Retinal pigment epithelial cell (primary cell): ENCODE results near the gene FAM20C.

Source experiments
- DNase-seq: peaks from one replicate; pipeline ENCODE4 v3.0.0-alpha.2; 2010; ENCODE audit warnings: low read depth
- H3K4me3 ChIP-seq: 2 replicates; pipeline ENCODE4 v1.5.1; 2011; ENCODE audit warnings: mild to moderate bottlenecking, low read length, control low read depth, moderate library complexity
- CTCF ChIP-seq: conservative IDR thresholded peaks from 2 replicates; pipeline ENCODE4 v1.5.1; 2011; ENCODE audit warnings: low read depth, low read length, control low read depth, inconsistent platforms

The FAM20C gene

DNA sequence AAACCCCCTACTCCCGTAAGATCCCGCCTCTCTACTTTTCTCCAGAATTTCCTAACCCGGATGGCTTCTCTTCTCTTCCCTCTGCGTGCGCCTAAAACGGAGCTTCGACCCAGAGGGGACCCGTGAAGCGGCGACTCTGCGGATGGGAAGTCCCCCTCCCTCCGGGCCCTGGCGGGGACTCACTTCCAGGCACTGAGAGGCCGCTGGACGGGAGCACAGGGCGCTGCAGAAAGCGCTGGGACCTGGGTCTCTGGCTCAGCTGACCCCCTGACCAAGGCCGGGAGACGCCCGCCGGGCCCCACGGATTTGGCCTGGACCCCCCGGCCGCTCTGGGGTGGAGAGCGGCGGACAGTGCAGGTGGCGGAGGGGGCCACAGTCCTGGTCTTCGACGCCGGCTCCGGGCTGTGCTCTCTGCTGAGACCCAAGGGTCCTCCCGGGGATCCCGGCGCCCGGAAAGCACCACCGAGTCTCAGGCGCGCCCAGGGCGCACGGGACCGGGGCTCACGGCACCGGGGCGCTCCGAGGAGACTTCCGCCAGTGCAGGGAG, 96.9 kb downstream of the FAM20C start:
- H3K4me3 ChIP-seq = no peak overlapping the region
- no peak for TF ChIP-seq CTCF
- DNase-seq = no peak

DNA sequence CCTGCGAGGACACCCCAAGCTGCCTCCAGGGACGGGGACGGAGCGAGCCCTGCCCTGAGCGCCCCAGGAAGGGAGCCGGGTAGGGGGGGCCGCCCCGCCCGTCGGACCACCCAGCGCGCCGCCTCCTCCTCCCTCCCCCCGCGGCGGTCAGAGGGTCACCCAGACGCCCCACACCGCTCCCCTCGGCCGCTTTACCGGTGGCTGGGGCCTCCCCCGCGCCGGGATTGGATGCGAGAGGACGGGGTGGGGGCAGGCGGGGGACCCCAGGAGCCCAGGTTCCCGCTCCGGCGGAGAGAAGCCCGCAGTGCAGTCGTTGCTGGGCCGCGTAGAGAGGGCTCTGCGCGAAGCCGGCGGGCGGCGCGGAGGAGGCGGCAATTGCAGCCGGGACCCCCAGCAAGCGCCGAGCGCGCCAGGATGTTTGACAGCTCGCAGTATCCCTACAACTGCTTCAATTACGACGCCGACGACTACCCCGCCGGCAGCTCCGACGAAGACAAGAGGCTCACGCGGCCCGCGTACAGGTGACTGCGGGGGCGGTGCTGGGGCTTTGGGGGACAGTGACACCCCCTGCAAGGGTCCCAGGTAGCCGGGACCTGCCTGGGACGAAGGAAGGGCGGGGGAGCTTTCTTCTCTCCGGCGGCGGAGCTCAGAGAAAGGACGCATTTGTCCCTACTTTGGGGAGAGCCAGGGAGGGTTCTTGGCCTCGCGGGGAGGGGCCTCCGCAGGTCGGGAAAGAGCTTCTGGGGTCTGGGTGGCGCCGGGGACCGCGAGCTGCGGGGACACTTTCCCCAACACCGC, 97.6 kb downstream of the FAM20C start, which contains the start of gene FOXL3:
FOXL3 (plus strand) TSS at position 415 of the 798 bp plus-strand sequence; CDS start at position 415, 0 bp downstream.
- DNase-seq = no peak
- TF ChIP-seq CTCF = no peak
- H3K4me3 ChIP-seq = no peak within 1 kb of the TSS

DNA sequence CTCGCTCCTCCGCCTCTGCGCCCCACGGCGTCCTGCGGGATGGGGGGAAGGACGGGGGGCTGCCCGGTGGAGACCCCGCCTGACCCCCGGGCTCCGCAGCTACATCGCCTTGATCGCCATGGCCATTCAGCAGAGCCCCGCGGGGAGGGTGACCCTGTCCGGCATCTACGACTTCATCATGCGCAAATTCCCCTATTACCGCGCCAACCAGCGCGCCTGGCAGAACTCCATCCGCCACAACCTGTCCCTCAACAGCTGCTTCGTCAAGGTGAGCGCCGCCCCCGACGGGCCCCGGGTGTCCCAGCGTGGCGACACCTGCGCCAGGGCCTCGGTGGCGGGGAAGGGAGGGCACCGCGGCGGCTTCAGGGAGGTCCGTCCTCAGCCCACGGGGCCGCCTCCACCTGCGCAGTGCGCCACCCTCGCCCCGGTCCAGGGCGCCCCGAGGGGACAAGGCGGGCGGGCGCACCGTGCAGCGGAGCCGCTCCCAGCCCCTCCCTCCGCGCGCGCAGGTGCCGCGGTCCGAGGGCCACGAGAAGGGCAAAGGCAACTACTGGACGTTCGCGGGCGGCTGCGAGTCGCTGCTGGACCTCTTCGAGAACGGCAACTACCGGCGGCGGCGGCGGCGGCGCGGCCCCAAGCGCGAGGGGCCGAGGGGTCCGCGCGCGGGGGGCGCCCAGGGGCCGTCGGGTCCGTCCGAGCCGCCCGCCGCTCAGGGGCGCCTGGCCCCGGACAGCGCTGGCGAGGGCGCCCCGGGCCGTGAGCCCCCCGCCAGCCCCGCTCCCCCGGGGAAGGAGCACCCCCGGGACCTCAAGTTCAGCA, 98.4 kb downstream of the FAM20C start:
- no peak for TF ChIP-seq CTCF
- no peak for DNase-seq
- H3K4me3 ChIP-seq = no peak overlapping the region

DNA sequence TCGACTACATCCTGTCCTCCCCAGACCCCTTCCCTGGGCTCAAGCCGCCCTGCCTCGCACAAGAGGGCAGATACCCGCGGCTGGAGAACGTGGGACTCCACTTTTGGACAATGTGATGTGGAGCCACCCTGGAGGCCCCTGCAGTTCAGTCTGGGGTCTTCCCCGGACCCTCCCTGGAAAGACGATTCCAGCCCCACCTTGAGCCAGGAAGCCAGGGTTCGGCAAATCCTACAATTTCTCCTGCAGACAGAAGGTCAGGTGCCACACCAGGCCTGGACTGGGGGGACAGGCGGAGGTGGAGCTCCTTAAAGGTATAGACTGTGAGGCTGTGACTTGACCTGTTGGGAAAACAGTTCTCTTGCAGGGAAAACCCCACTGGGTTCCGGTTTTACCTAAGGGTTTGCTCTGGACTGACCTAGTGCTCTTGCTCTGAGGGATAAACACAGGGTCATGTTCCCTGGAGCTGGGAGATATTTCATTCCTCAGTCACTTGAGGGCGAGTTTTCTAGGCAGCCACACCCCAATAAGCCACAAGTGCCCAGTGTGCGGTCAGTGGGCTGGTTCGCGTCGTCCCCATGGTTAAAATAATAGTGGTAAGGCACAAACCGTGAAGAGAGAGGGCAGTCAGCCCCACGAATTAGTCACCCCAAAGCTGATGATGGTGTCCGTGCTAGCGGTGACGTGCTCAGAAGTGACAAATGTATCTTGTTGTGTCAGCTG, 99.2 kb downstream of the FAM20C start:
- no peak for TF ChIP-seq CTCF
- DNase-seq = no peak
- no peak overlapping the region for H3K4me3 ChIP-seq

DNA sequence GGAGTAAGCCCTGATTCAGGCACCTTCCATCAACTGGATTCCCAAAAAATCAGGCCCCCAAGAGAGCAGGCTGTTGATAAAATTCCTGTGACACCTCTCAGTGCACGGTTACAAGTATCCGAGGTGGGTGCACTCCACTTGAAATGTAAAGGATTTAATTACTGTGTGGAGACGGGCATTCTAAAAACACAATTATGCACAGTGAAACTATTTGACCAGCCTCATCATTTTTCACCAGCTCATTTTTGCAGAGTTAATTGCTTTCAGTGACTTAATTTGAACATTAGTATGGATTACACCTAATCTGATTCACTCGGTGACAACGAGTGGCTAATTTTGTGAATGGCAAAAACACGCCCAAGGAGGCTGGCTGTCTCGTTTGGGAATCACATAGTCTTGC, 99.9 kb downstream of the FAM20C start:
- DNase-seq = no peak
- TF ChIP-seq CTCF = no peak
- H3K4me3 ChIP-seq = no peak overlapping the region

DNA sequence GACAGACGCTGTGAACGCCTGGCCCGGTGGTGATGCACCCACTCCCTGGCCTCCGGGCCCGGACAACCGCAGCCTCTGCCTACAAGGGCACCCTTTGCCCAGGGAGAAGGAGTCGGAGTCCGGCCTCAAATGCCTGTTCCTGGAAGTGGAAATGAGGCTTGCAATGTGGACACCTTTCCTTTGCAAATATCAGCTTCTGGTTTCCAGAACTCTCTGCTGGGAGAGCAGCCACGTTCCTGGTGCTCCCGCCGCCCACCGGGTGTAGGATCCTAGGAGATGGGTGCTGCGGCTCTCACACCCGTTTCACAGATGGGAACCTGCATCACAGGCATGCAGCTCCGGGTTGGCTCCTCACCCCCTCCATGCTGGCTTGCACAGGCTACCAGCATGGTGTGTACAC, 100.5 kb downstream of the FAM20C start:
- no peak for DNase-seq
- TF ChIP-seq CTCF = no peak
- H3K4me3 ChIP-seq = no peak overlapping the region
